IMR-90 (cell line): Measurements from ENCODE around the gene SLX4IP.

ENCODE experiments used
- RAD21 ChIP-seq: IDR thresholded peaks from 2 replicates; pipeline ENCODE4 v1.6.1; 2012; ENCODE audit warnings: low read length, improper control_type of control experiment
- TF ChIP-seq, protein P1 (sequence below): fragments of 150-350 bp; IDR thresholded peaks from 2 replicates; pipeline ENCODE4 v1.6.1; 2017; ENCODE audit warnings: mild to moderate bottlenecking, antibody characterized with exemption, low read length, low read depth
- TF ChIP-seq, protein P2 (sequence below): conservative IDR thresholded peaks from 2 replicates; pipeline ENCODE4 v1.5.1; 2012; ENCODE audit warnings: mild to moderate bottlenecking, low read depth, low read length, improper control_type of control experiment
- TF ChIP-seq, protein P3 (sequence below): fragments of 150-350 bp; IDR thresholded peaks from 2 replicates; pipeline ENCODE4 v1.6.1; 2016; ENCODE audit warnings: low read depth, mild to moderate bottlenecking, low read length, moderate library complexity, borderline replicate concordance

DNA sequence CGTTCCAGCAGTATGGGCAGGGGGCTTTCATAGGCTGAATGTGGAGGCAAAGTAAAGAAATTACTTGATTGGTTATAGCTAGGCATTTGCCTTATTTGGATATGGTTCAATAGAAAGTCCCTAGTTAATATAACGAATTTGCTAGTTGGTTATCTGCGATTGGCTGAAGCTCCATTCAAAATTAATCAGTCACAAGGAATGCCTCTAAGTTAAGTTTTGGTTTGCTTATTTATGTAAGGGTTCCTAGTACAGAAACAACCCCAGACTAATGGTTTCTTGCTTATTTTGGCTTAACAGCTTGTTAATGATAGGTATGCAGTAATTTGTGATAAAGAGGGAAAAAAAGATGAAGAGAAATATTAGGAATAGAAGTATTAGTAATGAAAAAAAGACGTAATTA lies 151.2 kb downstream of the SLX4IP start:
- TF ChIP-seq, protein P1, sequence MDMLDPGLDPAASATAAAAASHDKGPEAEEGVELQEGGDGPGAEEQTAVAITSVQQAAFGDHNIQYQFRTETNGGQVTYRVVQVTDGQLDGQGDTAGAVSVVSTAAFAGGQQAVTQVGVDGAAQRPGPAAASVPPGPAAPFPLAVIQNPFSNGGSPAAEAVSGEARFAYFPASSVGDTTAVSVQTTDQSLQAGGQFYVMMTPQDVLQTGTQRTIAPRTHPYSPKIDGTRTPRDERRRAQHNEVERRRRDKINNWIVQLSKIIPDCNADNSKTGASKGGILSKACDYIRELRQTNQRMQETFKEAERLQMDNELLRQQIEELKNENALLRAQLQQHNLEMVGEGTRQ, result no peak
- no peak for TF ChIP-seq RAD21
- TF ChIP-seq, protein P2, sequence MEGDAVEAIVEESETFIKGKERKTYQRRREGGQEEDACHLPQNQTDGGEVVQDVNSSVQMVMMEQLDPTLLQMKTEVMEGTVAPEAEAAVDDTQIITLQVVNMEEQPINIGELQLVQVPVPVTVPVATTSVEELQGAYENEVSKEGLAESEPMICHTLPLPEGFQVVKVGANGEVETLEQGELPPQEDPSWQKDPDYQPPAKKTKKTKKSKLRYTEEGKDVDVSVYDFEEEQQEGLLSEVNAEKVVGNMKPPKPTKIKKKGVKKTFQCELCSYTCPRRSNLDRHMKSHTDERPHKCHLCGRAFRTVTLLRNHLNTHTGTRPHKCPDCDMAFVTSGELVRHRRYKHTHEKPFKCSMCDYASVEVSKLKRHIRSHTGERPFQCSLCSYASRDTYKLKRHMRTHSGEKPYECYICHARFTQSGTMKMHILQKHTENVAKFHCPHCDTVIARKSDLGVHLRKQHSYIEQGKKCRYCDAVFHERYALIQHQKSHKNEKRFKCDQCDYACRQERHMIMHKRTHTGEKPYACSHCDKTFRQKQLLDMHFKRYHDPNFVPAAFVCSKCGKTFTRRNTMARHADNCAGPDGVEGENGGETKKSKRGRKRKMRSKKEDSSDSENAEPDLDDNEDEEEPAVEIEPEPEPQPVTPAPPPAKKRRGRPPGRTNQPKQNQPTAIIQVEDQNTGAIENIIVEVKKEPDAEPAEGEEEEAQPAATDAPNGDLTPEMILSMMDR, result no peak
- TF ChIP-seq, protein P3, sequence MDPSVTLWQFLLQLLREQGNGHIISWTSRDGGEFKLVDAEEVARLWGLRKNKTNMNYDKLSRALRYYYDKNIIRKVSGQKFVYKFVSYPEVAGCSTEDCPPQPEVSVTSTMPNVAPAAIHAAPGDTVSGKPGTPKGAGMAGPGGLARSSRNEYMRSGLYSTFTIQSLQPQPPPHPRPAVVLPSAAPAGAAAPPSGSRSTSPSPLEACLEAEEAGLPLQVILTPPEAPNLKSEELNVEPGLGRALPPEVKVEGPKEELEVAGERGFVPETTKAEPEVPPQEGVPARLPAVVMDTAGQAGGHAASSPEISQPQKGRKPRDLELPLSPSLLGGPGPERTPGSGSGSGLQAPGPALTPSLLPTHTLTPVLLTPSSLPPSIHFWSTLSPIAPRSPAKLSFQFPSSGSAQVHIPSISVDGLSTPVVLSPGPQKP, result no peak
